Glutamatergic neuron (in vitro differentiated cells): ENCODE data around the gene AQR. TPM values are rescaled to one million over a fixed set of nuclear protein-coding genes. Genes with fewer than 3 reads are reported as not detected.

Experiments
- DNase-seq: peaks from one replicate; pipeline ENCODE4 v3.0.0; 2022
- H3K27ac Mint-ChIP-seq: one replicate; pipeline ENCODE4 v1.8.0; 2020; ENCODE audit warnings: mild to moderate bottlenecking, mixed read lengths, inconsistent platforms; ENCODE audit not compliant: unreplicated experiment
- H3K27me3 Mint-ChIP-seq: one replicate; pipeline ENCODE4 v1.8.0; 2020; ENCODE audit warnings: mild to moderate bottlenecking, moderate library complexity, mixed read lengths, inconsistent platforms; ENCODE audit not compliant: unreplicated experiment
- H3K36me3 Mint-ChIP-seq: one replicate; pipeline ENCODE4 v1.8.0; 2020; ENCODE audit warnings: mild to moderate bottlenecking, mixed read lengths, inconsistent platforms; ENCODE audit not compliant: unreplicated experiment
- H3K4me1 Mint-ChIP-seq: one replicate; pipeline ENCODE4 v1.8.0; 2020; ENCODE audit warnings: mild to moderate bottlenecking, low read depth, mixed read lengths, inconsistent platforms; ENCODE audit not compliant: unreplicated experiment
- H3K4me3 Mint-ChIP-seq: one replicate; pipeline ENCODE4 v1.8.0; 2020; ENCODE audit warnings: mild to moderate bottlenecking, mixed read lengths, inconsistent platforms; ENCODE audit not compliant: unreplicated experiment
- H3K9me3 Mint-ChIP-seq: one replicate; pipeline ENCODE4 v1.8.0; 2020; ENCODE audit warnings: mild to moderate bottlenecking, moderate library complexity, mixed read lengths, inconsistent platforms; ENCODE audit not compliant: unreplicated experiment
- CTCF ChIP-seq: fragments of 200-600 bp; sonication (generic); IDR thresholded peaks from one replicate; pipeline ENCODE4 v1.5.0; 2021; ENCODE audit not compliant: partially characterized antibody, unreplicated experiment
- long read RNA-seq: library from polyadenylated mRNA; unstranded; transcript quantifications from one replicate; pipeline ENCODE4 v2.0.0, GENCODE V29; 2020; ENCODE audit not compliant: unreplicated experiment
- total RNA-seq: library from RNA; stranded (reverse); fragmentation: NEBNext Ultra II Directional; extraction: Animal tissue kit (Norgen Biotek cat#: 25700); gene quantifications from one replicate; pipeline ENCODE4 v1.2.1, GENCODE V29; 2021; ENCODE audit not compliant: unreplicated experiment

The AQR gene
- 36.8 TPM for total RNA-seq
- long read RNA-seq, partial matches to known transcripts = 3 of 3 reads
- long read RNA-seq, other reads (novel, unspliced or antisense) = 0 of 3 reads

GRCh38 chr15:34969340-34970097, at the start of gene AQR:
TSS of gene AQR (minus strand) at chr15:34969742. CDS start at chr15:34969613, 129 bp downstream.
- DNase-seq = peak; percentile 94
- peaks cover 2% of the 10 kb centered on the region for H3K9me3 Mint-ChIP-seq
- peak; percentile 86 for TF ChIP-seq CTCF
- peaks cover 10% of the 10 kb centered on the region for H3K4me1 Mint-ChIP-seq
- H3K27me3 Mint-ChIP-seq = peaks cover 6% of the 10 kb centered on the region
- no peaks in the 10 kb centered on the region for H3K36me3 Mint-ChIP-seq
- peak within 1 kb of the TSS; percentile 96 for H3K4me3 Mint-ChIP-seq
- H3K27ac Mint-ChIP-seq = peak within 1 kb of the TSS; percentile 89

DNA sequence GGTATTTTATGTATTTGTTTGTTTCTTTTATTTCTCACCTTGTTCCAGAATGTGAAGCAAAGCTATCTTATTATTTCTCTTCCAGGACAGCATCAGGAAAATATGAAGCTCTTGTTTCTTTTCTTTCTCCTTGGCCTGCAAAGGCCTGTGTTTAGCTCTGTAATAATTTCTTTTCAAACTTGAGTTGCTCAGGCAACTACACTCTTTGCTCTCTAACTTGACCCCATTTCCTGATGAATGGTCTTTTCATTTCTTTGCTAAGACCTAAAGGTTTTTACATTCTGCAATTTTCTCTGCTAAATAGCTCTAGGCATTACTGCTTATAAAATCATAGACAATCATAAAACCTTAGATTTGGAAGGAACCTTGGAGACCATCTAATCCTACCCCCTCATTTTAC, 44.7 kb upstream of the AQR start:
- Mint-ChIP-seq H3K9me3 (no peaks in the 10 kb centered on the region), H3K36me3 (no peaks in the 10 kb centered on the region), H3K27me3 (peaks cover 2% of the 10 kb centered on the region), H3K4me1 (no peaks in the 10 kb centered on the region), H3K4me3 (no peak overlapping the region), H3K27ac (no peak overlapping the region)
- no peak for TF ChIP-seq CTCF
- no peak for DNase-seq

DNA sequence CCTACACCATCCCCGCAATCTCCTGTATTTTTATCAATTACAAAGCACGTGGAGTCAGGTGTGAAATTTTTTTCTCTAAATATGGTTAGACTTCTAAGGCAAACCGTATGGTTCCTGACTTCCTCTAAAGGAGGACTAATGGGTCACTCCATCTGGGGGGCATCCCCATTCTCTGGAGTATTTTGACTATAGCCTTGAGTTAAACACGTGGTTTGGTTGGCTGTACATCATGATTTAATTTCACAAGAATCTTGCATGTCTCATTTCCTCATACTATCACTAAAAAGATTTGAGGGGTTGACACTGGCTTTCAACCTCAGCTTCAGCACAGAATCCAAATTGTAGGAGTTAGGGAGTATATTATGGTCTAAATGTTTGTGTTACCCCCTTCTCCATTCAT, 43.8 kb upstream of the AQR start:
- no peaks in the 10 kb centered on the region for H3K4me1 Mint-ChIP-seq
- peaks cover 2% of the 10 kb centered on the region for H3K27me3 Mint-ChIP-seq
- no peaks in the 10 kb centered on the region for H3K9me3 Mint-ChIP-seq
- no peak overlapping the region for H3K4me3 Mint-ChIP-seq
- no peaks in the 10 kb centered on the region for H3K36me3 Mint-ChIP-seq
- no peak for TF ChIP-seq CTCF
- DNase-seq = no peak
- no peak overlapping the region for H3K27ac Mint-ChIP-seq

DNA sequence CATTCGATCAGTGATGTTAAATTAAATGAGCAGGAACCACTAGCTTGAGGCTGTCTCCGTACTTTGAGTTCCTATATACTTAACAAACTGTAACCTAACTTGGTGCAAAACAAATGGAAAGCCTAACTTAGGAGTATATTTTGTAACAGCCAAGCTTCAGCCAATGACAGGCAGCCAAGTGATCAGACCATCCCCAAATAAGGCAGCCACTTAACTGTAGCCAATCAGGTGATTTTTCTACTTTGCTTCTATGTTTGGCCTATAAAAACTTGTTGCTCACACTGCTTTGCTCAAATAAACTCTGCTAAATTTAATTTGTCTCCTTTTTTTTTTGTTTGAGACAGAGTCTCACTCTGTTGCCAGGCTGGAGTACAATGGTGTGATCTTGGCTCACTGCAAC, 37.9 kb upstream of the AQR start:
- no peak for DNase-seq
- no peak overlapping the region for H3K27ac Mint-ChIP-seq
- no peak overlapping the region for H3K4me3 Mint-ChIP-seq
- H3K4me1 Mint-ChIP-seq = peaks cover 2% of the 10 kb centered on the region
- H3K9me3 Mint-ChIP-seq = no peaks in the 10 kb centered on the region
- no peaks in the 10 kb centered on the region for H3K36me3 Mint-ChIP-seq
- peaks cover 2% of the 10 kb centered on the region for H3K27me3 Mint-ChIP-seq
- no peak for TF ChIP-seq CTCF

DNA sequence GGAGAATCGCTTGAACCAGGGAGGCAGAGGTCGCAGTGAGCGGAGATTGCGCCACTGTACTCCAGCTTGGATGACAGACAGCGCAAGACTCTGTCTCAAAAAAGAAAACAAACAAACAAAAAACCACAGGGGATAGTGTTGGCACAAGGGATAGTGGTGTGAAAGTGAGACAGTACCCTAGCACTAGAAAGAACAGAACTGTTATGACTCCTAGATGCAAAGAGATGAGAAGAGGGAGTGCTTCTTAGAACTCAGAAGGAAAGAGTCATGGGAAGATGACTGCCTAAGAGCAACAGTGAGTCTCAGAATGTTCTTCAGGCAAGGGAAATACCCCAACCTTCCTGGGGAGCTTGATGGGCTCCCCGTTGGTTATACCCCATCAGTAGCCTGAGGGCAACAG, 36.4 kb upstream of the AQR start:
- TF ChIP-seq CTCF = no peak
- H3K36me3 Mint-ChIP-seq = no peaks in the 10 kb centered on the region
- H3K4me3 Mint-ChIP-seq = no peak overlapping the region
- H3K9me3 Mint-ChIP-seq = no peaks in the 10 kb centered on the region
- H3K27me3 Mint-ChIP-seq = no peaks in the 10 kb centered on the region
- H3K27ac Mint-ChIP-seq = no peak overlapping the region
- no peak for DNase-seq
- H3K4me1 Mint-ChIP-seq = peaks cover 2% of the 10 kb centered on the region
